LNCaP clone FGC (cell line): ENCODE measurements around the gene TMEM132D.

Experiments
- DNase-seq: peaks from one replicate; pipeline ENCODE4 v3.0.0-alpha.2; 2011; ENCODE audit warnings: low read depth
- H3K4me3 ChIP-seq: 2 replicates; pipeline ENCODE4 v1.5.1; 2011; ENCODE audit warnings: mild to moderate bottlenecking, low read depth, low read length, control low read depth
- CTCF ChIP-seq: IDR thresholded peaks from 2 replicates; pipeline ENCODE4 v1.5.1; 2012; ENCODE audit warnings: mild to moderate bottlenecking; ENCODE audit not compliant: control insufficient read depth, insufficient read depth; ENCODE audit errors: extremely low read depth

The TMEM132D gene

GRCh38 chr12:129152351-129153104 is 751.3 kb downstream of the TMEM132D start:
- TF ChIP-seq CTCF: no peak
- no peak for DNase-seq
- no peak overlapping the region for H3K4me3 ChIP-seq

- no peak for TF ChIP-seq CTCF
- no peak for DNase-seq
- H3K4me3 ChIP-seq: no peak overlapping the region
Observed at GRCh38 chr12:129150721-129151120, 753.1 kb downstream of the TMEM132D start.

- TF ChIP-seq CTCF: no peak
- no peak for DNase-seq
- no peak overlapping the region for H3K4me3 ChIP-seq
Observed at GRCh38 chr12:129145381-129145780, 758.4 kb downstream of the TMEM132D start.

- H3K4me3 ChIP-seq: no peak overlapping the region
- TF ChIP-seq CTCF: no peak
- no peak for DNase-seq
Observed at GRCh38 chr12:129138776-129139175, 765.0 kb downstream of the TMEM132D start.

GRCh38 chr12:129136694-129137325 is 767.0 kb downstream of the TMEM132D start:
- TF ChIP-seq CTCF: no peak
- no peak for DNase-seq
- no peak overlapping the region for H3K4me3 ChIP-seq

- no peak for DNase-seq
- no peak overlapping the region for H3K4me3 ChIP-seq
- TF ChIP-seq CTCF: no peak
Observed at GRCh38 chr12:129127771-129128170, 776.1 kb downstream of the TMEM132D start.

GRCh38 chr12:129127211-129127610 is 776.6 kb downstream of the TMEM132D start:
- TF ChIP-seq CTCF: no peak
- no peak overlapping the region for H3K4me3 ChIP-seq
- DNase-seq: no peak
